ENCODE data around the gene TMIE. TPM values are rescaled to one million over a fixed set of nuclear protein-coding genes. Genes with fewer than 3 reads are reported as not detected.

TMIE gene
- total RNA-seq, 1 experiment from 2014 or later = not detected

GRCh38 chr3:46713050-46713897, 12.1 kb downstream of the TMIE start:
- POLR2A ChIA-PET = no interaction called here

GRCh38 chr3:46713898-46714552, 12.8 kb downstream of the TMIE start:
- Mint-ChIP-seq H3K27ac (ENCODE audit: unreplicated experiment) (no peak overlapping the region), H3K9me3 (ENCODE audit: unreplicated experiment) (no peaks in the 10 kb centered on the region), H3K36me3 (ENCODE audit: insufficient read depth, unreplicated experiment) (peaks cover 6% of the 10 kb centered on the region), H3K27me3 (ENCODE audit: insufficient read depth, unreplicated experiment) (no peaks in the 10 kb centered on the region), H3K4me1 (ENCODE audit: low read depth, unreplicated experiment) (no peaks in the 10 kb centered on the region), H3K4me3 (ENCODE audit: unreplicated experiment) (no peak overlapping the region)
- H3K36me3 ChIP-seq (ENCODE audit: control insufficient read depth, insufficient read depth, low read length) = no peaks in the 10 kb centered on the region
- ChIA-PET CTCF (no interaction called here), POLR2A (no interaction called here)
- TF ChIP-seq CTCF (IDR thresholded peaks at IDR 0.05; ENCODE audit: insufficient read depth in 1 of 2, low read depth in 1 of 2, low read length in 1 of 2, severe bottlenecking in 1 of 2, unreplicated experiment in 1 of 2) = no peak
- H3K4me3 ChIP-seq (ENCODE audit: low read depth, low read length) = no peak overlapping the region
- intact Hi-C loops (cut with micrococcal nuclease; ENCODE audit: unreplicated experiment) = no loop called here
- no peaks in the 10 kb centered on the region for H3K9me3 ChIP-seq
- peak in 1 of 2 experiments; percentile 20 for DNase-seq
- no TSS peak for BruUV-seq (replicated peaks)
- H3K27me3 ChIP-seq (replicated peaks; ENCODE audit: control insufficient read depth, insufficient read depth, low read length) = no peaks in the 10 kb centered on the region
- H3K4me1 ChIP-seq = peaks cover 10% of the 10 kb centered on the region

More at GRCh38 chr3:46713050-46713897, 12.1 kb downstream of the TMIE start:
- no TSS peak for BruUV-seq (replicated peaks)
- Mint-ChIP-seq H3K4me3 (ENCODE audit: unreplicated experiment) (no peak overlapping the region), H3K36me3 (ENCODE audit: insufficient read depth, unreplicated experiment) (peaks cover 6% of the 10 kb centered on the region), H3K27ac (ENCODE audit: unreplicated experiment) (peak overlapping the region; percentile 72), H3K9me3 (ENCODE audit: unreplicated experiment) (no peaks in the 10 kb centered on the region), H3K4me1 (ENCODE audit: low read depth, unreplicated experiment) (no peaks in the 10 kb centered on the region), H3K27me3 (ENCODE audit: insufficient read depth, unreplicated experiment) (no peaks in the 10 kb centered on the region)
- TF ChIP-seq CTCF (IDR thresholded peaks at IDR 0.05; ENCODE audit: insufficient read depth in 1 of 2, low read depth in 1 of 2, low read length in 1 of 2, severe bottlenecking in 1 of 2, unreplicated experiment in 1 of 2) = no peak
- CTCF ChIA-PET = no interaction called here
- peak in 1 of 2 experiments; percentile 17 for DNase-seq
- H3K36me3 ChIP-seq (ENCODE audit: control insufficient read depth, insufficient read depth, low read length) = no peaks in the 10 kb centered on the region
- H3K27me3 ChIP-seq (replicated peaks; ENCODE audit: control insufficient read depth, insufficient read depth, low read length) = no peaks in the 10 kb centered on the region
- intact Hi-C loops (cut with micrococcal nuclease; ENCODE audit: unreplicated experiment) = no loop called here
- H3K9me3 ChIP-seq = no peaks in the 10 kb centered on the region
- peaks cover 10% of the 10 kb centered on the region for H3K4me1 ChIP-seq
- no peak overlapping the region for H3K4me3 ChIP-seq (ENCODE audit: low read depth, low read length)

GRCh38 chr3:46714728-46715506, 13.7 kb downstream of the TMIE start:
- no peak overlapping the region for H3K4me3 Mint-ChIP-seq (ENCODE audit: unreplicated experiment)
- no peaks in the 10 kb centered on the region for H3K4me1 Mint-ChIP-seq (ENCODE audit: low read depth, unreplicated experiment)
- H3K36me3 Mint-ChIP-seq (ENCODE audit: insufficient read depth, unreplicated experiment) = peaks cover 6% of the 10 kb centered on the region
- H3K27ac Mint-ChIP-seq (ENCODE audit: unreplicated experiment) = no peak overlapping the region
- no peak overlapping the region for H3K4me3 ChIP-seq (ENCODE audit: low read depth, low read length)
- no peaks in the 10 kb centered on the region for H3K27me3 Mint-ChIP-seq (ENCODE audit: insufficient read depth, unreplicated experiment)
- CTCF ChIA-PET = no interaction called here
- no peak for DNase-seq
- intact Hi-C loops (cut with micrococcal nuclease; ENCODE audit: unreplicated experiment) = no loop called here
- POLR2A ChIA-PET = no interaction called here
- H3K4me1 ChIP-seq = peaks cover 10% of the 10 kb centered on the region
- H3K9me3 ChIP-seq = no peaks in the 10 kb centered on the region
- TF ChIP-seq CTCF (IDR thresholded peaks at IDR 0.05; ENCODE audit: insufficient read depth in 1 of 2, low read depth in 1 of 2, low read length in 1 of 2, severe bottlenecking in 1 of 2, unreplicated experiment in 1 of 2) = no peak
- BruUV-seq (replicated peaks) = no TSS peak
- H3K27me3 ChIP-seq (replicated peaks; ENCODE audit: control insufficient read depth, insufficient read depth, low read length) = no peaks in the 10 kb centered on the region
- H3K9me3 Mint-ChIP-seq (ENCODE audit: unreplicated experiment) = no peaks in the 10 kb centered on the region
- H3K36me3 ChIP-seq (ENCODE audit: control insufficient read depth, insufficient read depth, low read length) = no peaks in the 10 kb centered on the region

Measured in Caco-2 (cell line).